K562 (cell line): Measurements from ENCODE around the gene GAA.

Experiments
- FOXJ3 ChIP-seq: sonication (generic); formaldehyde crosslinking; IDR thresholded peaks from 2 replicates; pipeline ENCODE4 v1.4.0; 2020; ENCODE audit warnings: mild to moderate bottlenecking, missing genetic modification reagents
- LEF1 ChIP-seq: fragments of 450-650 bp; IDR thresholded peaks from 2 replicates; pipeline ENCODE4 v1.6.1; 2016; ENCODE audit warnings: mild to moderate bottlenecking
- POLR2A ChIP-seq: fragments of 450-650 bp; conservative IDR thresholded peaks from 2 replicates; pipeline ENCODE4 v1.6.1; 2016
- POLR2AphosphoS5 ChIP-seq: IDR thresholded peaks from 2 replicates; pipeline ENCODE4 v1.6.1; 2011; ENCODE audit warnings: mild to moderate bottlenecking, low read depth, low read length, moderate library complexity; ENCODE audit not compliant: control insufficient read depth, insufficient read depth
- RBFOX2 ChIP-seq: fragments of 200-400 bp; formaldehyde crosslinking; IDR thresholded peaks from 2 replicates; pipeline ENCODE4 v1.6.1; 2017; ENCODE audit warnings: low read depth, mild to moderate bottlenecking, low read length, moderate library complexity
- SP2 ChIP-seq: IDR thresholded peaks from 2 replicates; pipeline ENCODE4 v1.6.1; 2011; ENCODE audit warnings: mild to moderate bottlenecking, low read depth, low read length, moderate library complexity; ENCODE audit not compliant: poor library complexity, severe bottlenecking; ENCODE audit errors: extremely low read depth
- SRSF3 ChIP-seq: fragments of 200-400 bp; formaldehyde crosslinking; IDR thresholded peaks from 2 replicates; pipeline ENCODE4 v1.6.1; 2016; ENCODE audit warnings: mild to moderate bottlenecking, low read length, moderate library complexity; ENCODE audit not compliant: insufficient read depth
- ZNF583 ChIP-seq: fragments of 250-450 bp; sonication (Bioruptor Pico); IDR thresholded peaks from 2 replicates; pipeline ENCODE4 v1.4.0; 2020
- ZNF780A ChIP-seq: fragments of 250-450 bp; sonication (Bioruptor Pico); IDR thresholded peaks from 2 replicates; pipeline ENCODE4 v1.5.0; 2021; ENCODE audit warnings: mild to moderate bottlenecking
- TF ChIP-seq, protein P1 (sequence below), 2 experiments: fragments of 200-800 bp in 1 of 2; sonication (Bioruptor generic) in 1 of 2; sonication (generic) in 1 of 2; formaldehyde crosslinking in 1 of 2; IDR thresholded peaks in 1 of 2; conservative IDR thresholded peaks in 1 of 2; 2 replicates each; pipeline versions ENCODE4 v1.5.0 to v1.6.1; 2016 to 2020; ENCODE audit warnings: missing compliant biosample characterization in 1 of 2, missing genetic modification characterization in 1 of 2, missing genetic modification reagents in 1 of 2
- TF ChIP-seq, protein P2 (sequence below), 2 experiments: fragments of 450-650 bp; IDR thresholded peaks; 2 replicates each; pipeline ENCODE4 v1.6.1; 2016

- no peak for TF ChIP-seq ZNF583 (CRISPR knock-in tag)
- TF ChIP-seq, protein P1, sequence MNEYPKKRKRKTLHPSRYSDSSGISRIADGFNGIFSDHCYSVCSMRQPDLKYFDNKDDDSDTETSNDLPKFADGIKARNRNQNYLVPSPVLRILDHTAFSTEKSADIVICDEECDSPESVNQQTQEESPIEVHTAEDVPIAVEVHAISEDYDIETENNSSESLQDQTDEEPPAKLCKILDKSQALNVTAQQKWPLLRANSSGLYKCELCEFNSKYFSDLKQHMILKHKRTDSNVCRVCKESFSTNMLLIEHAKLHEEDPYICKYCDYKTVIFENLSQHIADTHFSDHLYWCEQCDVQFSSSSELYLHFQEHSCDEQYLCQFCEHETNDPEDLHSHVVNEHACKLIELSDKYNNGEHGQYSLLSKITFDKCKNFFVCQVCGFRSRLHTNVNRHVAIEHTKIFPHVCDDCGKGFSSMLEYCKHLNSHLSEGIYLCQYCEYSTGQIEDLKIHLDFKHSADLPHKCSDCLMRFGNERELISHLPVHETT (CRISPR knock-in tag; conservative IDR thresholded peaks at IDR 0.05 in 1 of 2, IDR thresholded peaks at IDR 0.05 in 1 of 2): no peak
- TF ChIP-seq, protein P2, sequence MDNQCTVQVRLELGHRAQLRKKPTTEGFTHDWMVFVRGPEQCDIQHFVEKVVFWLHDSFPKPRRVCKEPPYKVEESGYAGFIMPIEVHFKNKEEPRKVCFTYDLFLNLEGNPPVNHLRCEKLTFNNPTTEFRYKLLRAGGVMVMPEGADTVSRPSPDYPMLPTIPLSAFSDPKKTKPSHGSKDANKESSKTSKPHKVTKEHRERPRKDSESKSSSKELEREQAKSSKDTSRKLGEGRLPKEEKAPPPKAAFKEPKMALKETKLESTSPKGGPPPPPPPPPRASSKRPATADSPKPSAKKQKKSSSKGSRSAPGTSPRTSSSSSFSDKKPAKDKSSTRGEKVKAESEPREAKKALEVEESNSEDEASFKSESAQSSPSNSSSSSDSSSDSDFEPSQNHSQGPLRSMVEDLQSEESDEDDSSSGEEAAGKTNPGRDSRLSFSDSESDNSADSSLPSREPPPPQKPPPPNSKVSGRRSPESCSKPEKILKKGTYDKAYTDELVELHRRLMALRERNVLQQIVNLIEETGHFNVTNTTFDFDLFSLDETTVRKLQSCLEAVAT (IDR thresholded peaks at IDR 0.05): no peak
- TF ChIP-seq SRSF3: no peak
- no peak for TF ChIP-seq FOXJ3 (CRISPR knock-in tag)
- TF ChIP-seq POLR2AphosphoS5: no peak
- no peak for TF ChIP-seq LEF1
- no peak for TF ChIP-seq POLR2A
- TF ChIP-seq SP2: no peak
- TF ChIP-seq ZNF780A: no peak
- TF ChIP-seq RBFOX2: no peak
Observed at GRCh38 chr17:80072410-80072809, 29.0 kb upstream of the GAA start.
